Measurements from ENCODE around the gene FGR. TPM values are rescaled to one million over a fixed set of nuclear protein-coding genes. Genes with fewer than 3 reads are reported as not detected.
A peak's percentile ranks its signal among the peaks of the same experiment; 100 is the strongest.

FGR gene
- total RNA-seq, 1 donor from 2014 or later: not detected

DNA sequence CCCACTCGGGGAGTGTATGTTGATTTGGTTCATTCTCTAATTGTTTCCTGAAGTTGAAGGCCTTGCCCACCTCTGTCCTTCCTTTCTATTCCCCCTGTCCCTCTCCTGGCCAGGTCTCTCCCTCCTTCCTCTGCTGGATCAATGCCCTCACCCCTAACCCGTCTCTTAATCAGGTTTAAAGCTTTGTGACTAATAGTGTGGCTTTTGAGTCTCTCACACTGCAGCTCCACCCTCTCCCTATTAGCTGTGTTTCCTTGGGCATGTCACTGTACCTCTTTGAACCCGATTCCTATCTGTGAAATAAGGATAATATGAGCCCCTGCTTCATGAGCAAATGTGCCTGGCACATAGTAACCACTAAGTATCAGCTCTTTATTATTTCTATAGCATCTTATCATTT lies 51.5 kb downstream of the FGR start:
- TF ChIP-seq, protein P1, sequence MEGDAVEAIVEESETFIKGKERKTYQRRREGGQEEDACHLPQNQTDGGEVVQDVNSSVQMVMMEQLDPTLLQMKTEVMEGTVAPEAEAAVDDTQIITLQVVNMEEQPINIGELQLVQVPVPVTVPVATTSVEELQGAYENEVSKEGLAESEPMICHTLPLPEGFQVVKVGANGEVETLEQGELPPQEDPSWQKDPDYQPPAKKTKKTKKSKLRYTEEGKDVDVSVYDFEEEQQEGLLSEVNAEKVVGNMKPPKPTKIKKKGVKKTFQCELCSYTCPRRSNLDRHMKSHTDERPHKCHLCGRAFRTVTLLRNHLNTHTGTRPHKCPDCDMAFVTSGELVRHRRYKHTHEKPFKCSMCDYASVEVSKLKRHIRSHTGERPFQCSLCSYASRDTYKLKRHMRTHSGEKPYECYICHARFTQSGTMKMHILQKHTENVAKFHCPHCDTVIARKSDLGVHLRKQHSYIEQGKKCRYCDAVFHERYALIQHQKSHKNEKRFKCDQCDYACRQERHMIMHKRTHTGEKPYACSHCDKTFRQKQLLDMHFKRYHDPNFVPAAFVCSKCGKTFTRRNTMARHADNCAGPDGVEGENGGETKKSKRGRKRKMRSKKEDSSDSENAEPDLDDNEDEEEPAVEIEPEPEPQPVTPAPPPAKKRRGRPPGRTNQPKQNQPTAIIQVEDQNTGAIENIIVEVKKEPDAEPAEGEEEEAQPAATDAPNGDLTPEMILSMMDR (conservative IDR thresholded peaks at IDR 0.05): no peak
- H3K36me3 Mint-ChIP-seq: peaks cover 18% of the 10 kb centered on the region
- H3K9me3 Mint-ChIP-seq: no peaks in the 10 kb centered on the region
- no peak overlapping the region for H3K4me3 Mint-ChIP-seq
- DNase-seq (ENCODE audit: extremely low spot score, unreplicated experiment): no peak
- H3K4me1 Mint-ChIP-seq (ENCODE audit: unreplicated experiment): peaks cover 26% of the 10 kb centered on the region
- no peaks in the 10 kb centered on the region for H3K27me3 Mint-ChIP-seq
- H3K27ac Mint-ChIP-seq: no peak overlapping the region

GRCh38 chr1:27581823-27582243 lies 53.2 kb downstream of the FGR start:
- Mint-ChIP-seq H3K4me3 (no peak overlapping the region), H3K4me1 (ENCODE audit: unreplicated experiment) (peaks cover 30% of the 10 kb centered on the region), H3K27ac (peak overlapping the region; percentile 60), H3K9me3 (no peaks in the 10 kb centered on the region), H3K36me3 (peaks cover 18% of the 10 kb centered on the region), H3K27me3 (no peaks in the 10 kb centered on the region)
- no peak for DNase-seq (ENCODE audit: extremely low spot score, unreplicated experiment)
- TF ChIP-seq, protein P1 (conservative IDR thresholded peaks at IDR 0.05): no peak

DNA sequence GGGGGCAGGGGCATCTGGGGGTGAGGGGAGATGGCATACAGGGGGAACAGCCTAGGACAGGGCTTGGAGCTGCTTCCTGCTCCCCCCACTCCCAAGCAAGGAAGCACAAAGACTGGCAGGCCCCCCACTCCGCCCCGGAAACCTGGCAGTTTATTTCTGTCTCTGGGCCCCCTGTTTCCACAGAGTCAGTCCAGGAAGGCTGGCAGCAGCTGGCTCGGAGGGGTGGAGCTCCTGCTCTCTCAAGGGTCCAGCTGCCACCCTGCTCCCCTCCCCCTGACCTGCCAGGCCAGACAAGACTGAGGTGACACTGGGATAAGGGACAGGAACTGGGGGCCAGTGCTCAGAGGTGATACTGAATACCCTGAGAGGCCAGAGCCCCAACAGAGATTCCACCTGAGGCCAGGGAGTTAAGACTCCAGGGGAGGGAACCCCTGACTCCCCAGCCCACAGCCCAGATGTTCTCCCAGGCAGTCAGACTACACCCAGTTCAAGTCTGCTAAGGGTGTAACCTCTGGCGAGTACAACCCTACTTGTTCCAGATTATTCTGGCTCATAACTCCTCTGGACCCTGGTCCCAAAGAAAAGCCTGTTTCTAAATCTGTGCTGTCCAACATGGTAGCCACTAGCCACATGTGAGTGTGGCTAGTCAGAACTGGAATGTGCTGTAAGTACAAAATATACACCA lies 57.3 kb downstream of the FGR start:
- H3K4me3 Mint-ChIP-seq: no peak overlapping the region
- no peaks in the 10 kb centered on the region for H3K9me3 Mint-ChIP-seq
- peaks cover 47% of the 10 kb centered on the region for H3K4me1 Mint-ChIP-seq (ENCODE audit: unreplicated experiment)
- peaks cover 6% of the 10 kb centered on the region for H3K36me3 Mint-ChIP-seq
- DNase-seq (ENCODE audit: extremely low spot score, unreplicated experiment): no peak
- H3K27me3 Mint-ChIP-seq: no peaks in the 10 kb centered on the region
- no peak overlapping the region for H3K27ac Mint-ChIP-seq
- TF ChIP-seq, protein P1 (conservative IDR thresholded peaks at IDR 0.05): no peak

GRCh38 chr1:27576806-27577227 lies 58.2 kb downstream of the FGR start:
- Mint-ChIP-seq H3K27ac (peak overlapping the region; percentile 69), H3K4me3 (peak overlapping the region; percentile 63), H3K9me3 (no peaks in the 10 kb centered on the region), H3K27me3 (no peaks in the 10 kb centered on the region), H3K36me3 (peaks cover 1% of the 10 kb centered on the region), H3K4me1 (ENCODE audit: unreplicated experiment) (peaks cover 47% of the 10 kb centered on the region)
- TF ChIP-seq, protein P1 (conservative IDR thresholded peaks at IDR 0.05): no peak
- DNase-seq (ENCODE audit: extremely low spot score, unreplicated experiment): no peak

DNA sequence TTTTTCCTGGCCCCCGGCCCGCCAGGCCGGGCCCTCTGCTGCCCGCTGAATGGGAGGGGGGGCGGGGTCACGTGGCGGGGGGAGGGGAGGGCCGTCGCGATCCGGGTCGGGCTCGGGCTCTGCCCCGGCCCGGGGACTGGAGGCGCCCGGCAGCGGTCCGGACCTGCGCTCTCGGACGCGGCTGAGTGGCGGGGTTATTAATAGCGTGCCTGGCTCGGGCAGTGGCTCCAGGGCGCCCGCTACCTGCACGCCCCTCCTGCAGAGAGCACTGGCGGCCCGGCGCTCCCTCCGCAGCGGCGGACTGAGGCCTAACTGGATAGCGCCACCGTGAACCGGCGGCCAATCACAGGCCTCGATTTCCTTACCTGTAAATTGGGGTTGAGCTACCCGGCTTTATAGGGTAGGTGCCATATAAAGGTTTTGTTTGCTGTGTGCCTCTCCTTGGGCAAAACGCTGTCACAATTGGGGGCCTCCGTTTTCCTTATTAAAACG lies 59.1 kb downstream of the FGR start:
- Mint-ChIP-seq H3K9me3 (no peaks in the 10 kb centered on the region), H3K36me3 (no peaks in the 10 kb centered on the region), H3K4me1 (ENCODE audit: unreplicated experiment) (peaks cover 48% of the 10 kb centered on the region), H3K27ac (peak overlapping the region; percentile 50), H3K27me3 (no peaks in the 10 kb centered on the region), H3K4me3 (peak overlapping the region; percentile 55)
- TF ChIP-seq, protein P1 (conservative IDR thresholded peaks at IDR 0.05): no peak
- no peak for DNase-seq (ENCODE audit: extremely low spot score, unreplicated experiment)
